ENCODE data around the gene TMEM232. TPM values are rescaled to one million over a fixed set of nuclear protein-coding genes. Genes with fewer than 3 reads are reported as not detected.

TMEM232 gene
- total and polyA plus RNA-seq, 2 experiments from 2014 or later: 1.3 to 1.9 TPM

- H3K27me3 Mint-ChIP-seq (ENCODE audit: insufficient read depth, low read depth, poor library complexity): no peaks in the 10 kb centered on the region
- TF ChIP-seq EZH2 (IDR thresholded peaks at IDR 0.05; ENCODE audit: low read depth, unreplicated experiment): no peak
- no peak for TF ChIP-seq ZNF462 (CRISPR knock-in tag; IDR thresholded peaks at IDR 0.05)
- no peak for TF ChIP-seq STAT1 (IDR thresholded peaks at IDR 0.05; ENCODE audit: unreplicated experiment)
- no peak for TF ChIP-seq JUNB (IDR thresholded peaks at IDR 0.05; ENCODE audit: unreplicated experiment)
- TF ChIP-seq CTCF (conservative IDR thresholded peaks at IDR 0.05; ENCODE audit: low read depth in 2 of 2): no peak
- TF ChIP-seq ZNF331 (CRISPR knock-in tag; IDR thresholded peaks at IDR 0.05; ENCODE audit: low read depth): no peak
- no peak for TF ChIP-seq REST (IDR thresholded peaks at IDR 0.05; ENCODE audit: unreplicated experiment)
- TF ChIP-seq EZH2phosphoT487 (IDR thresholded peaks at IDR 0.05; ENCODE audit: unreplicated experiment): no peak
- TF ChIP-seq ZNF114 (CRISPR knock-in tag; IDR thresholded peaks at IDR 0.05): no peak
- no peak for TF ChIP-seq CREB1 (CRISPR knock-in tag; IDR thresholded peaks at IDR 0.05; ENCODE audit: low read depth)
- TF ChIP-seq ETS1 (IDR thresholded peaks at IDR 0.05): no peak
- no peak for TF ChIP-seq NANOG (IDR thresholded peaks at IDR 0.05; ENCODE audit: borderline replicate concordance)
- TF ChIP-seq POLR2AphosphoS5 (IDR thresholded peaks at IDR 0.05; ENCODE audit: low read depth): no peak
- no peak for ATAC-seq
- no peak overlapping the region for H3K4me2 ChIP-seq
- H3K4me1 ChIP-seq (ENCODE audit: insufficient read depth): no peaks in the 10 kb centered on the region
- no peaks in the 10 kb centered on the region for H3K9me2 ChIP-seq (ENCODE audit: insufficient read depth)
- H3K4me1 Mint-ChIP-seq: no peaks in the 10 kb centered on the region
- no peaks in the 10 kb centered on the region for H3K36me3 Mint-ChIP-seq (ENCODE audit: low read depth)
- no peaks in the 10 kb centered on the region for H3F3A ChIP-seq (replicated peaks; ENCODE audit: low read depth)
- no peaks in the 10 kb centered on the region for H3K9me3 Mint-ChIP-seq
- no peaks in the 10 kb centered on the region for H4K20me1 ChIP-seq (replicated peaks; ENCODE audit: insufficient read depth)
- no peaks in the 10 kb centered on the region for H3K36me3 ChIP-seq (ENCODE audit: insufficient read depth)
- no peak overlapping the region for H3K4me3 ChIP-seq
- no peak overlapping the region for H3K27ac Mint-ChIP-seq
- no peaks in the 10 kb centered on the region for H3K27me3 ChIP-seq (ENCODE audit: insufficient read depth)
- H3K27ac ChIP-seq (ENCODE audit: low read depth): no peak overlapping the region
- no peak overlapping the region for H3K4me3 Mint-ChIP-seq
- no peaks in the 10 kb centered on the region for H3K79me2 ChIP-seq (replicated peaks; ENCODE audit: insufficient read depth)
- no peak overlapping the region for H2AFZ ChIP-seq
- no peak for DNase-seq (ENCODE audit: low spot score)
These were observed 82.1 kb downstream of the TMEM232 start for GRCh38 chr5:110644357-110644756.
